Testis (tissue), 2 donors: ENCODE results near the gene PTGIR.

Source experiments
- CTCF ChIP-seq, 3 experiments: fragments of 450-650 bp in 2 of 3; fragments of 200-600 bp in 1 of 3; sonication (generic) in 1 of 3; IDR thresholded peaks; one replicate each; pipeline ENCODE4 v1.5.1; 2016 to 2019; ENCODE audit warnings: antibody characterized with exemption in 3 of 3, mild to moderate bottlenecking in 2 of 3, moderate library complexity in 1 of 3
- POLR2A ChIP-seq: fragments of 450-650 bp; IDR thresholded peaks from one replicate; pipeline ENCODE4 v1.6.1; 2017; ENCODE audit warnings: antibody characterized with exemption, mild to moderate bottlenecking, moderate library complexity

- TF ChIP-seq CTCF (IDR thresholded peaks at IDR 0.05) = no peak
- no peak for TF ChIP-seq POLR2A
Measured at GRCh38 chr19:46606019-46606418, 18.9 kb downstream of the PTGIR start.
